MM.1S (cell line): ENCODE measurements around the gene PLXDC2.

Source experiments
- EZH2 ChIP-seq: fragments of 300-600 bp; sonication (generic); optimal IDR thresholded peaks from 2 replicates; pipeline ENCODE3; 2017; ENCODE audit warnings: low read depth, mild to moderate bottlenecking, antibody characterized with exemption, low read length, mixed read lengths
- TF ChIP-seq, protein P1 (sequence below): fragments of 300-600 bp; sonication (generic); IDR thresholded peaks from 2 replicates; pipeline ENCODE4 v1.5.1; 2016; ENCODE audit warnings: antibody characterized with exemption, low read length, mixed read lengths

DNA sequence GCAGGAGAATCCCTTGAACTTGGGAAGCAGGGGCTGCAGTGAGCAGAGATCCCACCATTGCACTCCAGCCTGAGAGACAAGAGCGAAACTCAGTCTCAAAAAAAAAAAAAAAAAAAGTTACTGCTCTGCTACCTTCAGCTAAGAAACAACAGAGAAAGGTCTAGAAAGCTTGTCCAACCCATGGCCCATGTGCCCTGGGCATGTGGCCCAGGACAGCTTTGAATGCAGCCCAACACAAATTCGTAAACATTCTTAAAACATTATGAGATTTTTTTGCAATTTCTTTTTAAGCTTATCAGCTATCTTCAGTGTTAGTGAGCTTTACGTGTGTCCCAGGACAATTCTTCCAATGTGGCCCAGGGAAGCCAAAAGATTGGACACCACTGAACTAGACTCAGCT lies 22.9 kb downstream of the PLXDC2 start:
- TF ChIP-seq, protein P1, sequence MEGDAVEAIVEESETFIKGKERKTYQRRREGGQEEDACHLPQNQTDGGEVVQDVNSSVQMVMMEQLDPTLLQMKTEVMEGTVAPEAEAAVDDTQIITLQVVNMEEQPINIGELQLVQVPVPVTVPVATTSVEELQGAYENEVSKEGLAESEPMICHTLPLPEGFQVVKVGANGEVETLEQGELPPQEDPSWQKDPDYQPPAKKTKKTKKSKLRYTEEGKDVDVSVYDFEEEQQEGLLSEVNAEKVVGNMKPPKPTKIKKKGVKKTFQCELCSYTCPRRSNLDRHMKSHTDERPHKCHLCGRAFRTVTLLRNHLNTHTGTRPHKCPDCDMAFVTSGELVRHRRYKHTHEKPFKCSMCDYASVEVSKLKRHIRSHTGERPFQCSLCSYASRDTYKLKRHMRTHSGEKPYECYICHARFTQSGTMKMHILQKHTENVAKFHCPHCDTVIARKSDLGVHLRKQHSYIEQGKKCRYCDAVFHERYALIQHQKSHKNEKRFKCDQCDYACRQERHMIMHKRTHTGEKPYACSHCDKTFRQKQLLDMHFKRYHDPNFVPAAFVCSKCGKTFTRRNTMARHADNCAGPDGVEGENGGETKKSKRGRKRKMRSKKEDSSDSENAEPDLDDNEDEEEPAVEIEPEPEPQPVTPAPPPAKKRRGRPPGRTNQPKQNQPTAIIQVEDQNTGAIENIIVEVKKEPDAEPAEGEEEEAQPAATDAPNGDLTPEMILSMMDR, result no peak
- no peak for TF ChIP-seq EZH2
